IMR-90 (cell line): Measurements from ENCODE around the gene PSENEN.

Experiments used
- FOS ChIP-seq: fragments of 150-350 bp; IDR thresholded peaks from 2 replicates; pipeline ENCODE4 v1.6.1; 2016; ENCODE audit warnings: low read depth, low read length
- POLR2A ChIP-seq: IDR thresholded peaks from 2 replicates; pipeline ENCODE4 v1.6.1; 2012; ENCODE audit warnings: mild to moderate bottlenecking, low read depth, low read length
- RFX5 ChIP-seq: IDR thresholded peaks from 2 replicates; pipeline ENCODE4 v1.8.0; 2012; ENCODE audit warnings: low read depth, mild to moderate bottlenecking, low read length, moderate library complexity
- TF ChIP-seq, protein P1 (sequence below): conservative IDR thresholded peaks from 2 replicates; pipeline ENCODE4 v1.5.1; 2012; ENCODE audit warnings: mild to moderate bottlenecking, low read depth, low read length, improper control_type of control experiment

DNA sequence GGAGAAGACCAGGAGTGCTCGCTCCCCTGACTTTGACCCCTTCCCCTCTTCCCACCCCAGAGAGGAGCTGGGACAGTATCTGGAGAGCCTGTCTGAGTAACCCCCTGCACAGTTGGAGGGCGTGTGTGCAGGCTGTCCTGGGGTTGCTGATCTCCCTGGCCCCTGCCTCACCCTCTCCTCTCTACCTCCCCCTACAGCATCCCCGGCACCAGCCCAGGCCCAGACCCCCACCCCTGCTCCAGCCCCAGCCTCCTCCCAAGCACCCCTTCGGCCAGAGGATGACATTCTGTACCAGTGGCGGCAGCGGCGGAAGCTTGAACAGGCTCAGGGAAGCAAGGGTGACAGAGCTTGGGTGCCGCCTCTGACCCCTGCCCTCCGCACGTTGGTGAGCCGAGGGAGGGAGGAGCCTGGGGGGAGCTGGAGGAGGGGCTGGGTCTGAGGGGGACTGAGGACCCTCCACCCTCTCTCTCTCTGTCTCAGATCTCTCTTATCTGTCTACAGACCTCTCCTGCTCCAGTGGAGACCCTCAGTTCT is 21.2 kb downstream of the PSENEN start:
- TF ChIP-seq, protein P1, sequence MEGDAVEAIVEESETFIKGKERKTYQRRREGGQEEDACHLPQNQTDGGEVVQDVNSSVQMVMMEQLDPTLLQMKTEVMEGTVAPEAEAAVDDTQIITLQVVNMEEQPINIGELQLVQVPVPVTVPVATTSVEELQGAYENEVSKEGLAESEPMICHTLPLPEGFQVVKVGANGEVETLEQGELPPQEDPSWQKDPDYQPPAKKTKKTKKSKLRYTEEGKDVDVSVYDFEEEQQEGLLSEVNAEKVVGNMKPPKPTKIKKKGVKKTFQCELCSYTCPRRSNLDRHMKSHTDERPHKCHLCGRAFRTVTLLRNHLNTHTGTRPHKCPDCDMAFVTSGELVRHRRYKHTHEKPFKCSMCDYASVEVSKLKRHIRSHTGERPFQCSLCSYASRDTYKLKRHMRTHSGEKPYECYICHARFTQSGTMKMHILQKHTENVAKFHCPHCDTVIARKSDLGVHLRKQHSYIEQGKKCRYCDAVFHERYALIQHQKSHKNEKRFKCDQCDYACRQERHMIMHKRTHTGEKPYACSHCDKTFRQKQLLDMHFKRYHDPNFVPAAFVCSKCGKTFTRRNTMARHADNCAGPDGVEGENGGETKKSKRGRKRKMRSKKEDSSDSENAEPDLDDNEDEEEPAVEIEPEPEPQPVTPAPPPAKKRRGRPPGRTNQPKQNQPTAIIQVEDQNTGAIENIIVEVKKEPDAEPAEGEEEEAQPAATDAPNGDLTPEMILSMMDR, result no peak
- no peak for TF ChIP-seq RFX5
- TF ChIP-seq POLR2A, result no peak
- no peak for TF ChIP-seq FOS
